SK-N-SH treated with all-trans-retinoic acid at 6 μM for 48 hours (cell line): Measurements from ENCODE around the gene KCNA5.

Experiments
- ATAC-seq: fragments of 200-7000 bp; cut with Tn5 transposase; 3 replicates; pipeline ENCODE4 v1.9.1; 2020; ENCODE audit warnings: mild to moderate bottlenecking, moderate library complexity
- ARNTL ChIP-seq: fragments of 450-650 bp; formaldehyde crosslinking; IDR thresholded peaks from 2 replicates; pipeline ENCODE4 v1.5.0; 2020; ENCODE audit warnings: low read depth, mild to moderate bottlenecking, moderate library complexity, borderline replicate concordance
- BACH2 ChIP-seq: fragments of 250-450 bp; sonication (Bioruptor Pico); IDR thresholded peaks from 2 replicates; pipeline ENCODE4 v1.9.0; 2021; ENCODE audit warnings: mild to moderate bottlenecking, borderline replicate concordance
- CSDC2 ChIP-seq: fragments of 250-450 bp; sonication (Bioruptor Pico); IDR thresholded peaks from 2 replicates; pipeline ENCODE4 v1.5.0; 2020; ENCODE audit warnings: mild to moderate bottlenecking, moderate library complexity
- CSRNP3 ChIP-seq: fragments of 250-450 bp; sonication (Bioruptor Pico); IDR thresholded peaks from 2 replicates; pipeline ENCODE4 v1.5.1; 2021; ENCODE audit warnings: mild to moderate bottlenecking, moderate library complexity
- ESRRG ChIP-seq: fragments of 250-450 bp; sonication (Bioruptor Pico); IDR thresholded peaks from 2 replicates; pipeline ENCODE4 v1.6.1; 2021; ENCODE audit warnings: mild to moderate bottlenecking
- ISL1 ChIP-seq: fragments of 250-450 bp; sonication (Bioruptor Pico); IDR thresholded peaks from 2 replicates; pipeline ENCODE4 v2.1.2; 2022; ENCODE audit warnings: mild to moderate bottlenecking, moderate library complexity
- OSR1 ChIP-seq: fragments of 250-450 bp; sonication (Bioruptor Pico); IDR thresholded peaks from 2 replicates; pipeline ENCODE4 v1.8.0; 2022; ENCODE audit warnings: moderate library complexity, mild to moderate bottlenecking, inconsistent platforms
- PATZ1 ChIP-seq: fragments of 250-450 bp; sonication (Bioruptor Pico); IDR thresholded peaks from 2 replicates; pipeline ENCODE4 v1.8.0; 2020; ENCODE audit warnings: mild to moderate bottlenecking, moderate library complexity, borderline replicate concordance
- PPARA ChIP-seq: fragments of 250-450 bp; sonication (Bioruptor Pico); IDR thresholded peaks from 2 replicates; pipeline ENCODE4 v1.5.0; 2020; ENCODE audit warnings: mild to moderate bottlenecking, borderline replicate concordance
- RARB ChIP-seq: fragments of 250-450 bp; sonication (Bioruptor Pico); IDR thresholded peaks from 2 replicates; pipeline ENCODE4 v1.8.0; 2021; ENCODE audit warnings: mild to moderate bottlenecking, moderate library complexity
- SNAI2 ChIP-seq: fragments of 250-450 bp; sonication (Bioruptor Pico); IDR thresholded peaks from 2 replicates; pipeline ENCODE4 v1.5.0; 2020; ENCODE audit warnings: mild to moderate bottlenecking, moderate library complexity
- TCF4 ChIP-seq: fragments of 250-450 bp; sonication (Bioruptor Pico); IDR thresholded peaks from 2 replicates; pipeline ENCODE4 v1.8.0; 2021; ENCODE audit warnings: mild to moderate bottlenecking, moderate library complexity, borderline replicate concordance
- TOX ChIP-seq: fragments of 250-450 bp; sonication (Bioruptor Pico); IDR thresholded peaks from 2 replicates; pipeline ENCODE4 v1.8.0; 2021; ENCODE audit warnings: mild to moderate bottlenecking, moderate library complexity, borderline replicate concordance
- TSHZ2 ChIP-seq: fragments of 250-450 bp; sonication (Bioruptor Pico); IDR thresholded peaks from 2 replicates; pipeline ENCODE4 v1.5.0; 2020; ENCODE audit warnings: mild to moderate bottlenecking, moderate library complexity
- ZC3H10 ChIP-seq: fragments of 250-450 bp; sonication (Bioruptor Pico); IDR thresholded peaks from 2 replicates; pipeline ENCODE4 v1.5.1; 2021; ENCODE audit warnings: mild to moderate bottlenecking, moderate library complexity
- ZFP3 ChIP-seq: fragments of 250-450 bp; sonication (Bioruptor Pico); IDR thresholded peaks from 2 replicates; pipeline ENCODE4 v1.5.0; 2020; ENCODE audit warnings: mild to moderate bottlenecking, moderate library complexity
- ZFP30 ChIP-seq: fragments of 450-650 bp; formaldehyde crosslinking; IDR thresholded peaks from 2 replicates; pipeline ENCODE4 v1.5.0; 2022; ENCODE audit warnings: mild to moderate bottlenecking, moderate library complexity
- ZNF565 ChIP-seq: fragments of 450-650 bp; formaldehyde crosslinking; conservative IDR thresholded peaks from 2 replicates; pipeline ENCODE4 v1.5.0; 2020; ENCODE audit warnings: low read depth, mild to moderate bottlenecking, moderate library complexity
- ZNF70 ChIP-seq: fragments of 450-650 bp; formaldehyde crosslinking; IDR thresholded peaks from 2 replicates; pipeline ENCODE4 v1.5.0; 2020; ENCODE audit warnings: mild to moderate bottlenecking, moderate library complexity

KCNA5 gene

GRCh38 chr12:5022025-5022424 lies 21.7 kb upstream of the KCNA5 start (continued):
- TF ChIP-seq TSHZ2 (CRISPR knock-in tag) (no peak), OSR1 (CRISPR knock-in tag) (no peak)

- TF ChIP-seq PATZ1 (CRISPR knock-in tag) (no peak), SNAI2 (CRISPR knock-in tag) (no peak)
- ATAC-seq = peak; percentile 77
Observed at GRCh38 chr12:5022465-5023061, 21.1 kb upstream of the KCNA5 start.

DNA sequence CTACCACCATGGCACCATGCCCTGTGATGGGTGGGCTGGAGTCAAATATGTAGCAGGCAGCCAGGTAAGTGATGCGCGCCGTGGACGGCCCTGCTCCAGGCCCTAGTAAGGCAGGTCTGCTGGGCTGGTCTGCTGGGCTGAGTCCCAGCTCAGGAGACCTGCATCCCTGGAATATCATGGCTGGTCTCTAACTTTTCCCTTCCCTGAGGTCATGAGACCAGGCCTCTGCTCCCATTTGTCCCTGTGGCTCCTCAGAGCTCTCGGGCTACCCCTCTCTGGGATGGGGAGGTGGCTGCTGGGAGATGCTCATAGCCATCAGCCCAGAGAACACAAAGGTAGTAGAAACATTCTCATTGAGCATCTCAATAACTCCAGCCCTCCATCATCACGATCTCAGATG lies 19.8 kb upstream of the KCNA5 start:
- no peak for TF ChIP-seq ARNTL (CRISPR knock-in tag)
- TF ChIP-seq PPARA (CRISPR knock-in tag) = no peak
- TF ChIP-seq BACH2 = no peak
- TF ChIP-seq RARB (CRISPR knock-in tag) = no peak
- no peak for TF ChIP-seq ZNF565 (CRISPR knock-in tag)
- TF ChIP-seq ZFP3 (CRISPR knock-in tag) = no peak
- TF ChIP-seq ISL1 (CRISPR knock-in tag) = no peak
- TF ChIP-seq ZFP30 (CRISPR knock-in tag) = no peak
- TF ChIP-seq TSHZ2 (CRISPR knock-in tag) = no peak
- TF ChIP-seq CSDC2 (CRISPR knock-in tag) = no peak
- no peak for TF ChIP-seq TCF4 (CRISPR knock-in tag)
- TF ChIP-seq TOX = no peak
- TF ChIP-seq OSR1 (CRISPR knock-in tag) = no peak
- no peak for TF ChIP-seq ZC3H10 (CRISPR knock-in tag)
- no peak for ATAC-seq

DNA sequence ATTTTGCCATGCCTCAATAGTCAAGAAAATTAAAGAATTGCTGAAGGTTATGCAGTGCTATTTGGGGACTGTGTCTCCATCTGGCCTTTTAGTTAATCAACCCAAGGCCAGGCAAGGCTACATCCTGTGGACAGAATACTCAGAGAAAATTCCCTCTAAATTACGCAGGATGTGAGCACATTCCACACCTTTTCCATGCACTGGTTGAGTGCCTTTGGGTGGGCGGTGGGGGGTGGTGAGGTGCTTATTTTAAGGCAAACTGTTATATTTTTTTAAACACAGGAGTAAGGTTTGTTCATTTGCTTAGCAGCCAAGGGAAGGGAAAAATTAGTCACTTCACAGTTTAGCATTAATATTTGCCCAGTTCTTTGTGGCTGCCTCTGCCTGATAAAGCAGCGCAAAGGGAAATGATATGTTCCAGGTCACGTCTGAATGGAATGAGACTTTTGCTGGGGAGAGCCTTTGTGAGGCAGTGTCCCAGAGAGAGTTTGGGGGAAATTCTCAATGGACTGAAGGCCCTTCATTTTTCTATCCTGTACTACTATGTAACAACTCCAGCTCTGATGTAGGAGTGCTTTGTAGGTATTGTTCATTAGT lies 17.2 kb upstream of the KCNA5 start:
- TF ChIP-seq BACH2 = no peak
- TF ChIP-seq ZNF70 (CRISPR knock-in tag) = no peak
- TF ChIP-seq CSRNP3 = no peak
- TF ChIP-seq ESRRG (CRISPR knock-in tag) = no peak
- no peak for TF ChIP-seq ZNF565 (CRISPR knock-in tag)
- TF ChIP-seq ISL1 (CRISPR knock-in tag) = no peak
- no peak for TF ChIP-seq TSHZ2 (CRISPR knock-in tag)
- no peak for TF ChIP-seq ZC3H10 (CRISPR knock-in tag)

More for the DNA sequence above, 17.2 kb upstream of the KCNA5 start:
- no peak for ATAC-seq
